IPS DF 6.9 (cell line): ENCODE data around the gene GALNT2.

Experiments used
- DNase-seq: peaks from one replicate; pipeline ENCODE4 v3.0.0-alpha.2; 2013; ENCODE audit warnings: low read depth, low spot score
- H3K27ac ChIP-seq: one replicate; pipeline ENCODE4 v1.5.1; 2013; ENCODE audit warnings: low read length, control low read depth
- H3K27me3 ChIP-seq: 2 replicates; pipeline ENCODE4 v1.6.1; 2013; ENCODE audit warnings: mild to moderate bottlenecking, low read length; ENCODE audit not compliant: control insufficient read depth, insufficient read depth
- H3K36me3 ChIP-seq: 2 replicates; pipeline ENCODE4 v1.6.1; 2013; ENCODE audit warnings: low read length; ENCODE audit not compliant: control insufficient read depth, insufficient read depth
- H3K4me1 ChIP-seq: 2 replicates; pipeline ENCODE4 v1.6.1; 2013; ENCODE audit warnings: low read length; ENCODE audit not compliant: control insufficient read depth, insufficient read depth
- H3K4me3 ChIP-seq: 2 replicates; pipeline ENCODE4 v1.5.1; 2013; ENCODE audit warnings: mild to moderate bottlenecking, low read length
- H3K9me3 ChIP-seq: 2 replicates; pipeline ENCODE4 v1.6.1; 2013; ENCODE audit warnings: low read length, inconsistent platforms; ENCODE audit not compliant: control insufficient read depth, insufficient read depth
- WGBS: extraction: QIAGEN DNeasy Blood & Tissue Kit; methylation state at CpG from one replicate; pipeline ENCODE4 v1.1.7; 2013; ENCODE audit warnings: mixed read lengths, missing lambda C conversion rate; ENCODE audit not compliant: insufficient read length, insufficient coverage; 5-methylcytosine and 5-hydroxymethylcytosine counted together

The GALNT2 gene

DNA sequence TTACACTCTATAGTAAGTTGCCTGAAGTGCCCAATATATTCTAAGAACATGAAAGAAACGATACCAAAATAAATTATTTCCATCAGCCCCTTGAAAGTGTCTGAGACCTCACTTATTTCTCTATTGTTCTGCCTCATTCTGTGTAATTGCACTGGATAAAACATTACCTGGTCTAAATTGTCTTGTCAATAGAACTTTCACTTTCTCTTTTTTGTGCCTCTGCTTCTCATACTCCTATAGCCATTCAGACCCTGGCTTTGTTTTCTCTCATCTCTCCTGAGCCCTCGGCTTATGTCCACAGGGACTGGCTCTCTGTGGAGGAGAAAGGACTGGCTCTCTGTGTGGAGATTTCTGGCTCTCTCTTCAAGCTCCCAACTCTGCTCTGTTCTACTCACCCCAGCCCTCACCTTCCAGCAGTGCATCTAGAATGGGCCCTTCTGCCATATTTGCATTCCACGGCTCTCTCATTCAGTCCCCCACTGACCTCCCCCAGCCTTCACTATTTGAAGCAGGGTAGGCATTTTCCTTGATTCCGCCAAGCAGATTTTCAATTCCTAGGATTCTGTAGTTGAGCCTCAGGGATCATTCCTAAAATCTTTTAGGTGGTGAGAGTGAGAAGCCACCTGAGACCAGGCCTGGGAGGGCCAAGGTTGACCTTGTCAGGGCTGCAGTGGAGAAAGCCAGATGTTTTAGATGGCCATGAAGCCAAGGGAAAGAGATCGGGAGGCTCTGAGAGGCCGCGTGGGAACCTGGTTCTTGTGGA lies 15.9 kb upstream of the GALNT2 start:
- no peaks in the 10 kb centered on the region; the same call in 1 of the 2 replicates for H3K9me3 ChIP-seq
- H3K4me1 ChIP-seq: peaks cover 2% of the 10 kb centered on the region; the same call in 1 of the 2 replicates
- H3K36me3 ChIP-seq: no peaks in the 10 kb centered on the region
- DNase-seq: no peak
- no peaks in the 10 kb centered on the region; the same call in 1 of the 2 replicates for H3K27me3 ChIP-seq
- no peak overlapping the region for H3K4me3 ChIP-seq
- H3K27ac ChIP-seq: no peak overlapping the region
- no CpG with 5 or more reads among the region's 7 CpGs for WGBS

GRCh38 chr1:230052018-230052417 lies 15.0 kb upstream of the GALNT2 start:
- H3K27ac ChIP-seq: no peak overlapping the region
- H3K27me3 ChIP-seq: no peaks in the 10 kb centered on the region
- no peaks in the 10 kb centered on the region; the same call in 1 of the 2 replicates for H3K4me1 ChIP-seq
- H3K36me3 ChIP-seq: no peaks in the 10 kb centered on the region
- DNase-seq: no peak
- no peaks in the 10 kb centered on the region for H3K9me3 ChIP-seq
- WGBS: no CpG with 5 or more reads among the region's 2 CpGs
- H3K4me3 ChIP-seq: no peak overlapping the region

GRCh38 chr1:230052665-230053064 lies 14.4 kb upstream of the GALNT2 start:
- WGBS: no CpG with 5 or more reads among the region's 5 CpGs
- H3K9me3 ChIP-seq: no peaks in the 10 kb centered on the region

GRCh38 chr1:230054092-230054749 lies 12.8 kb upstream of the GALNT2 start:
- Histone ChIP-seq H3K27me3 (no peaks in the 10 kb centered on the region), H3K36me3 (no peaks in the 10 kb centered on the region), H3K4me1 (no peaks in the 10 kb centered on the region), H3K4me3 (no peak overlapping the region), H3K27ac (no peak overlapping the region), H3K9me3 (no peaks in the 10 kb centered on the region)
- DNase-seq: no peak
- no CpG with 5 or more reads among the region's 8 CpGs for WGBS

More at GRCh38 chr1:230052665-230053064, 14.4 kb upstream of the GALNT2 start:
- Histone ChIP-seq H3K4me1 (no peaks in the 10 kb centered on the region), H3K4me3 (no peak overlapping the region), H3K27me3 (no peaks in the 10 kb centered on the region), H3K36me3 (no peaks in the 10 kb centered on the region), H3K27ac (no peak overlapping the region)
- DNase-seq: no peak

- H3K36me3 ChIP-seq: no peaks in the 10 kb centered on the region
- H3K27me3 ChIP-seq: no peaks in the 10 kb centered on the region
- no CpG with 5 or more reads among the region's 1 CpG for WGBS
Measured at GRCh38 chr1:230056098-230056497, 10.9 kb upstream of the GALNT2 start.

GRCh38 chr1:230057100-230057499 lies 9.9 kb upstream of the GALNT2 start:
- H3K27ac ChIP-seq: no peak overlapping the region
- no peaks in the 10 kb centered on the region for H3K4me1 ChIP-seq
- H3K27me3 ChIP-seq: no peaks in the 10 kb centered on the region
- no peaks in the 10 kb centered on the region for H3K36me3 ChIP-seq
- no peaks in the 10 kb centered on the region for H3K9me3 ChIP-seq
- no peak for DNase-seq
- no CpG with 5 or more reads among the region's 4 CpGs for WGBS
- no peak overlapping the region for H3K4me3 ChIP-seq

More at GRCh38 chr1:230056098-230056497, 10.9 kb upstream of the GALNT2 start:
- Histone ChIP-seq H3K4me1 (no peaks in the 10 kb centered on the region), H3K4me3 (no peak overlapping the region), H3K9me3 (no peaks in the 10 kb centered on the region), H3K27ac (no peak overlapping the region)
- no peak for DNase-seq

DNA sequence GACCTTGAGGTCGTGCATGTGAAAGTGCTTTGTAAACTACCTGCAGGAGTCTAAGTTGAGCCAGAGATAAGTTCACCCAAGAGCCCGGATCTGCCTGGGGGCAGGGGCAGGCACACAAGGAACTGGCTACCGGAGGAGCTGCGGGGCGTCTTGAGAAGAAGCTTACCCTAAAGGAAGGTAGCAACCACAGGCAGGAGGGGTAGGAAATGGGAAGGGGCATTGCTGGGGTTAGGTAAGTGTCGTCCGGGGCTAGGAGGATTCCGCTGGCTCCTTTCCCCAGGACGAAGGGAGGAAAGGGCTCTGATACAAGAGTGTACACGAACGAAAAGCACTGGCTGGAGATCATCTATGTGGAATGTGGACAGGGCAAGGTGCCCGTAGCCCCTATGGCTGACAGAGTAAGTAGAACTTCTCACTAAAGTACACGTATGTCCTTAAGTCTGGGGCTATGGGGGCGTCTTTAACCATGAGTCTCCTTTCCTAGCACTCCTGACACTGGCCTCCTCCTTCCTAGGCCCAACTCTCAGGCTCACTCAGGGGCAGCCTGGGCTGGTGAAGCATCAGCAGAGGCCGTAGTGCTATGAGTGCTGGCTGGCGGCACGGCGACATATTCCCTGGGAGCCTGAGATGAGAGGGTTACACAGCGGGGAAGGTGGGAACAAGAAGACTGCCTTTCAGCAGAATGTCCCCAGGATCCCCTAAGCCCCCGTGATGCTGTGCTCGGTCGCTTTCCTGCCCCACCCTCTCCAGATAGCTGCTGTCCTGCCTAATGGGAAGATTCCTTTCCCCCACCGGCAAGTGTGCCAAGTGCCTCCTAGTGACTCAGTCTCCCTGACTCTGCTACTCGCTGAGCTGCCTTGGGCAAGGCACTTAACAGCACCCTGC lies 9.1 kb upstream of the GALNT2 start:
- no peak for DNase-seq
- Histone ChIP-seq H3K27ac (no peak overlapping the region), H3K9me3 (no peaks in the 10 kb centered on the region), H3K36me3 (no peaks in the 10 kb centered on the region), H3K27me3 (no peaks in the 10 kb centered on the region), H3K4me3 (no peak overlapping the region), H3K4me1 (no peaks in the 10 kb centered on the region)
- WGBS: no CpG with 5 or more reads among the region's 24 CpGs

DNA sequence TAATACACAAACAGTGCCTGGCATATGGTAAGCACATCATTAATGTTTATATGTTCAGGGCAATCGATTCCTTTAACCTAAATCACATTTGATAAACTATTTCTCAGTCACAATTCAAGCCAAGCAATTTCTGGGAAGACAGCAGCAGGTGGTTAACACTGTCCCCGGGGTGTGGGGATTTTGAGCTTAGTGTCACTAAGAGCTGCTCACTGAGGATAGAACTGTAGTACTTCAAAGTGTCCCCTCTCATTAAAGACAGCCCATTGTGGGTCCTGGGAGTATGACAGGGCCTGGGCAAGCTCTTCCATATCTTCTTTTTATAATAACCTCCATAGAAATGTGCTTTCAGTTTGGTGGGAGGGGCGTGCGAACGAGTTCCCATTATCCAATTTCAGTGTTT lies 8.4 kb upstream of the GALNT2 start:
- no peaks in the 10 kb centered on the region for H3K27me3 ChIP-seq
- H3K9me3 ChIP-seq: no peaks in the 10 kb centered on the region
- H3K36me3 ChIP-seq: no peaks in the 10 kb centered on the region
- H3K4me1 ChIP-seq: no peaks in the 10 kb centered on the region
- no peak overlapping the region for H3K4me3 ChIP-seq
- no peak for DNase-seq
- H3K27ac ChIP-seq: no peak overlapping the region
- no CpG with 5 or more reads among the region's 5 CpGs for WGBS

GRCh38 chr1:230061801-230062200 lies 5.2 kb upstream of the GALNT2 start:
- no peak overlapping the region for H3K27ac ChIP-seq
- no peak for DNase-seq
- H3K9me3 ChIP-seq: no peaks in the 10 kb centered on the region
- no peak overlapping the region for H3K4me3 ChIP-seq
- WGBS: no CpG with 5 or more reads among the region's 4 CpGs
- H3K36me3 ChIP-seq: no peaks in the 10 kb centered on the region
- H3K27me3 ChIP-seq: no peaks in the 10 kb centered on the region
- H3K4me1 ChIP-seq: no peaks in the 10 kb centered on the region

- WGBS: no CpG with 5 or more reads among the region's 4 CpGs
- no peaks in the 10 kb centered on the region for H3K36me3 ChIP-seq
- H3K27me3 ChIP-seq: no peaks in the 10 kb centered on the region
- no peaks in the 10 kb centered on the region for H3K9me3 ChIP-seq
- H3K4me3 ChIP-seq: no peak overlapping the region
- H3K4me1 ChIP-seq: no peaks in the 10 kb centered on the region
- no peak for DNase-seq
- H3K27ac ChIP-seq: no peak overlapping the region
Measured at GRCh38 chr1:230062521-230062920, 4.5 kb upstream of the GALNT2 start.
